ENCODE measurements around the gene CFAP77. TPM values are rescaled to one million over a fixed set of nuclear protein-coding genes. Genes with fewer than 3 reads are reported as not detected.

The CFAP77 gene
- total and polyA plus RNA-seq, 10 of the 15 experiments (the other 5 are each of a cell fraction or from before 2014, with no cell fraction given), result 0.33 TPM; not detected in 9

GRCh38 chr9:132536124-132536523, 126.1 kb downstream of the CFAP77 start:
- Histone ChIP-seq H2AFZ (ENCODE audit: control insufficient read depth, low read depth, low read length) (no peak overlapping the region), H3K9ac (ENCODE audit: control insufficient read depth, insufficient read depth, low read length) (no peak overlapping the region), H3K36me3 (ENCODE audit: control insufficient read depth in 2 of 2, insufficient read depth in 2 of 2, low read length in 1 of 2) (no peaks in the 10 kb centered on the region), H4K20me1 (ENCODE audit: control insufficient read depth, insufficient read depth) (no peaks in the 10 kb centered on the region), H3K4me3 (no peak overlapping the region), H3K4me2 (ENCODE audit: control insufficient read depth, insufficient read depth) (no peak overlapping the region), H3K4me1 (ENCODE audit: control insufficient read depth, insufficient read depth, low read length) (no peaks in the 10 kb centered on the region), H3K27me3 (replicated peaks in 1 of 2; ENCODE audit: control insufficient read depth in 2 of 2, insufficient read depth in 2 of 2, low read length in 1 of 2) (peaks cover 0 to 2% of the 10 kb centered on the region in 2 experiments; a peak in 2 of 4 replicates), H3K9me3 (replicated peaks; ENCODE audit: control insufficient read depth, insufficient read depth, low read length) (peaks cover 2% of the 10 kb centered on the region; the same call in 1 of the 3 replicates), H3K79me2 (ENCODE audit: control insufficient read depth, insufficient read depth, low read length) (no peaks in the 10 kb centered on the region), H3K27ac (ENCODE audit: control insufficient read depth, insufficient read depth) (no peak overlapping the region)
- 0% methylated on average over 1 of the region's 1 CpG for WGBS (ENCODE audit: insufficient coverage, insufficient replicate concordance, low lambda C conversion rate, missing lambda C conversion rate)
- POLR2A ChIA-PET, result no interaction called here
- DNase-seq (ENCODE audit: low read depth, low spot score) (no peak), FAIRE-seq (no peak), ATAC-seq (no peak)
- SMC1A ChIA-PET (ENCODE audit: uncharacterized antibody, unreplicated experiment), result no interaction called here
- RAD21 ChIA-PET (ENCODE audit: unreplicated experiment), result no interaction called here
- CTCF ChIA-PET, result no interaction called here
- TF ChIP-seq POLR2AphosphoS2 (IDR thresholded peaks at IDR 0.05; ENCODE audit: low read depth, low read length), result no peak
- in situ Hi-C loops (cut with MboI) (no loop called here), intact Hi-C loops (cut with micrococcal nuclease; ENCODE audit: unreplicated experiment) (no loop called here)
- BruUV-seq (replicated peaks), result no TSS peak

GRCh38 chr9:132537352-132537751, 127.3 kb downstream of the CFAP77 start:
- RAD21 ChIA-PET (ENCODE audit: unreplicated experiment), result no interaction called here
- TF ChIP-seq SUZ12 (IDR thresholded peaks at IDR 0.05; ENCODE audit: unreplicated experiment), result no peak
- TF ChIP-seq ATF3 (IDR thresholded peaks at IDR 0.05; ENCODE audit: borderline replicate concordance, extremely low read depth, low read depth, low read length), result no peak
- TF ChIP-seq RAD21 (IDR thresholded peaks at IDR 0.05; ENCODE audit: insufficient read depth, low read depth, low read length), result no peak
- no peak for TF ChIP-seq ZNF274 (IDR thresholded peaks at IDR 0.05; ENCODE audit: insufficient read depth, insufficient read length)
- TF ChIP-seq MTA3 (IDR thresholded peaks at IDR 0.05; ENCODE audit: borderline replicate concordance, low read length), result no peak
- TF ChIP-seq E4F1 (IDR thresholded peaks at IDR 0.05; ENCODE audit: borderline replicate concordance, partially characterized antibody), result no peak
- no peak for TF ChIP-seq NR2F1 (conservative IDR thresholded peaks at IDR 0.05)
- no peak for TF ChIP-seq ATF2 (IDR thresholded peaks at IDR 0.05; ENCODE audit: low read length)
- no peak for TF ChIP-seq E2F8 (IDR thresholded peaks at IDR 0.05; ENCODE audit: low read depth, partially characterized antibody)

More at GRCh38 chr9:132537352-132537751, 127.3 kb downstream of the CFAP77 start:
- Histone ChIP-seq H3K27ac (ENCODE audit: control insufficient read depth, insufficient read depth) (no peak overlapping the region), H4K20me1 (ENCODE audit: control insufficient read depth, insufficient read depth) (no peaks in the 10 kb centered on the region), H3K79me2 (ENCODE audit: control insufficient read depth, insufficient read depth, low read length) (no peaks in the 10 kb centered on the region), H3K9ac (ENCODE audit: control insufficient read depth, insufficient read depth, low read length) (no peak overlapping the region), H3K4me1 (ENCODE audit: control insufficient read depth, insufficient read depth, low read length) (no peaks in the 10 kb centered on the region), H2AFZ (ENCODE audit: control insufficient read depth, low read depth, low read length) (no peak overlapping the region), H3K36me3 (ENCODE audit: control insufficient read depth in 2 of 2, insufficient read depth in 2 of 2, low read length in 1 of 2) (no peaks in the 10 kb centered on the region), H3K9me3 (replicated peaks; ENCODE audit: control insufficient read depth, insufficient read depth, low read length) (peaks cover 2% of the 10 kb centered on the region; the same call in 1 of the 3 replicates), H3K27me3 (replicated peaks in 1 of 2; ENCODE audit: control insufficient read depth in 2 of 2, insufficient read depth in 2 of 2, low read length in 1 of 2) (peaks cover 0 to 2% of the 10 kb centered on the region in 2 experiments; a peak in 2 of 4 replicates), H3K4me2 (ENCODE audit: control insufficient read depth, insufficient read depth) (no peak overlapping the region), H3K4me3 (no peak overlapping the region)
- FAIRE-seq, result no peak
- POLR2A ChIA-PET, result no interaction called here
- in situ Hi-C loops (cut with MboI) (no loop called here), intact Hi-C loops (cut with micrococcal nuclease; ENCODE audit: unreplicated experiment) (no loop called here)
- BruUV-seq (replicated peaks), result no TSS peak
- SMC1A ChIA-PET (ENCODE audit: uncharacterized antibody, unreplicated experiment), result no interaction called here
- no peak for ATAC-seq
- CTCF ChIA-PET, result no interaction called here
- 21% methylated on average over 12 of the region's 12 CpGs for WGBS (ENCODE audit: insufficient coverage, insufficient replicate concordance, low lambda C conversion rate, missing lambda C conversion rate)
- no peak for DNase-seq (ENCODE audit: low read depth, low spot score)
